Stimulated activated CD8-positive, alpha-beta memory T cell treated with anti-CD3 and anti-CD28 coated beads, Interleukin-7, amount 100 ng/mL, for 4 hours (primary cell): ENCODE measurements around the gene SFTPA2.
"Not testable (repeated sequence)": the region's sequence is repeated elsewhere in the genome, so short reads cannot be mapped to it uniquely, and the experiment has no call there.

ENCODE experiments used
- DNase-seq, 2 donors: peaks; one replicate each; pipeline ENCODE4 v3.0.0-alpha.2; 2020; ENCODE audit warnings: low read depth in 2 of 2

SFTPA2 gene

DNA sequence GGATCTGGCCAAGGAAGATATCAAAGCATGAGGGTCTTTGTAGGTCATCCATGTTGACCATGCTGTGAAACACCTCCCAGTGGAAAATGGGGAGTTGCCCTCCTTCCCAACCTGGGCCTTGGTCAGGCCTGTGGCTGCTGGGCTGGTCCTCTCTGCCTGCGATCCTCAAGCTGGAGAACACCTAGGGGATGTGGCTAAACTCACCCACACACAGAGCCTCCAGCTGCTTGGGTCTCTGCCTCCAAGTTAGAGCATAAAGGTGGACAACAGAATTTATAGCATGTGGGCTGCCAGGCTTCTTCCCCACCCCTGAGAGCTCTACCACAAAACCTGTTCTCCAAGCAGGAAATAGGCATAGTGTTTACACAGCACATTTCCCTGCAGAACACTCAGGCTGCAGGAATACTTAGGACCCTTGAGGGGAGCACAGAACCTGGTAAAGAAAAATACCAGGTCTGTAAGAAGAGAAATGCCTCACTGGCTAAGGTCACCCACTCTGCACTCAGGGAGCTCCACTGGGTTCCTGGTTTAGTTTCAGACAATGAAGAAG lies at the start of gene SFTPA2:
TSS of gene SFTPA2 (minus strand) at position 248 of the 550 bp plus-strand sequence. CDS start 924 bp downstream, outside the sequence.
- DNase-seq = no peak

DNA sequence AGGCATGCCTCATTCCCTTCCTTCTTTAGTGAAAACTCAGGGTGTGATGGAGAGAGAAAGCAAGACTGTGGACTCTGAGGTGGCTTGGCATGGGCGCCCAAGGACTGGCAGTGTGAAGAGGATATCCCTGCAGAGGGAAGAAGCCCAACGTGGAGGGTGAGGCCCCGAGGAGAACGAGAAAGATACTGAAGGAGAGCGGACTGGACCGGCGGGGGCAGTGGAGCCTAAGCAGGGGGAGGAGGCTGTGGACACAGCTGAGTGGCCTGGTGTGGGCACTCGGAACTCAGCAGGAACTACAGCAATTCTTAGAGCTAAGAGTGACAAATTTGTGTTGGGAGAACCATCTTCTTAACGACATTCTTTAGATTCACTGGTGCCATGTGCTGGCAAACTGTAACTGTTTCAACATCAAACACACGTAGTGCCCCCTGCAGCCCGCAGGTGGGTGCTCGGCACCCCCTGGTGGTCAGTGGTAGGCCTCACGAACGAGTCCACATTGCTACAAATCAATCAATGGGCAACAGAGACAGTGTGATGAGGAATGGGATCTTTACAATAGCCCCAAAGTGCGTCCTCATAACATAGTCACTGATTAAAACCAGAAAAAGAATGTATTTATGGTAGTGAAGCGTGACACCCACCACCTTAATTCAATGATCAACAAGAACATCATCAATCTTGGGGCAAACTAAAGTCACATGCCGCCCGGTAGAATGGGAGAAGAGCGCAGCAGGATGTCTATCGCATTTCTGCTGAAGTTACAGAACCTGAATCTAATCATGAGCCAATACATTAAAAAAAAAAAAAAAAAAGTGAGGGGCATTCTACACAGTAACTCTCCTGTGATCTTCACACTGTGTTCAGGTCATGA lies 48.5 kb upstream of the SFTPA2 start:
- no peak for DNase-seq

DNA sequence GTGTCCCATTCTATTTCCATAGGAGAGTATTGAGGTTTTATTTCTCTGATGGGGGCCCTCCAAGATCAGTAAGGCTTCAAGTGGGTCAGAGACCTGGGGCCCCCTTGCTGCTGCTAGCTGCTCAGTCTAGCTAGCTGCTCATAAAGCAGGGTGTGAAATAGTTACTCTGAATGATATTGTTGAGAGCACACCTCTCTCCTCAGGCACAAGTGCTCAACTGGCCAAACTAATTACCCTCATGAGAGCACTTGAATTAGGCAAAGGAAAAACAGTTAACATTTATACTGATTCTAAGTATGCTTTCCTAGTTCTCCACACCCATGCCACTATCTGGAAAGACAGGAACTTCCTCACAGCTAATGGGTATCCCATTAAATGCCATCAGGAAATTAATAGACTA lies 45.1 kb upstream of the SFTPA2 start:
- DNase-seq = no peak

DNA sequence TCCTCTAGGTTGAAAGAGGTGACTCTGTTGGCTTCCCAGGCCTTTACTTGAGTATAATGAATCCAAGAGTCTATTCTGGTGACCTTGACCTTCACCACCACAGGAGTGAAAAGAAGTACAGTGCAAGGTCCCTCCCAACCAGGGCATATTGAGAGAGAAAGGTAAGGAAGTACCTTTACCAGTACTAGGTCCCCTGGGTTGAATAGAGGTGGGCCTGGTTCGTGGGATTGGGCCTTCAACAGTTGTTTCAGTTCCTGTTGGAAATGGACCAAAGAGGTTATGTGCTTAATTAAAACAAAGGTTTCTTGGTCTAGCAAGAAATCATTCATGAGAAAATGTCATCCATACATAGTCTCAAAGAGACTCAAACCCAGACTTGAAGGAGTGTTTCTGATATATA lies 44.1 kb upstream of the SFTPA2 start:
- no peak for DNase-seq

DNA sequence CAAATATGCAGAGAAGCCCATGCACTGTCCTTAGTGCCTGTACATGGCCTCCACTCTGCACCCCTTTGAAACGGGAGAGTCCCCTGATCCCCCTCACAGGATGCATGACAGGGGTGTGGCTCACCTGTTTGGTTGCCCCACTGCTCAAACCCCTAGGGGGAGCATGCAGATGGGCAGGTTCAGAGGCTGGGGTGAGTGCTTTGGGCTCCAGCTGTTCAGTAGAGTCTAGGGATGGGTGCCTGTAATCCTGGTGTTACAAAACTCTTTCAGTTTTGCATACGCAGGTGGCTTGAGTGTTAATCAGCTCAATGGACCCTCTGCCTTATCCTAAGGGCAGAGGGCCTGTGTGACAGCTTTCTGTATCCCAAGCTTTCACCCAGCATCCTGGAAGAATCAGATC lies 42.7 kb upstream of the SFTPA2 start:
- DNase-seq = no peak

DNA sequence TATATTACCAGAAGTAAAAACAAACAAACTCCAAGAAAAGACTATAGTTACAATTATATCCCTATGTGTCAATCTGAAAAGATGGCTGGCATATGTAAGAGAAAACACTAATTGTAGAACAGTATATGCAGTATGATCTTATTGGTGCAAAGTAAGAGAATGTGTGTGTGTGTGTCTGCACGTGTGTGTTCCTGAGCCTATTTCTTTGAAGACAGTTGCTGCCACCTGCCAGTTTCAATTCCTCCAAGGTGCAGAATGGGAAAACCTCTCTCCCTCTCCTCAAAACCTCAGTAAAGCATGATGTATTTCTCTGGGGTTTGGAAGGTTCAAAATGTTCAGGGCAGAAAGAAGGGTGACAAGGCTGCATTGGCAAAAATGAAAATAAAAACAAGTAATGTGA lies 41.7 kb upstream of the SFTPA2 start:
- DNase-seq = no peak

DNA sequence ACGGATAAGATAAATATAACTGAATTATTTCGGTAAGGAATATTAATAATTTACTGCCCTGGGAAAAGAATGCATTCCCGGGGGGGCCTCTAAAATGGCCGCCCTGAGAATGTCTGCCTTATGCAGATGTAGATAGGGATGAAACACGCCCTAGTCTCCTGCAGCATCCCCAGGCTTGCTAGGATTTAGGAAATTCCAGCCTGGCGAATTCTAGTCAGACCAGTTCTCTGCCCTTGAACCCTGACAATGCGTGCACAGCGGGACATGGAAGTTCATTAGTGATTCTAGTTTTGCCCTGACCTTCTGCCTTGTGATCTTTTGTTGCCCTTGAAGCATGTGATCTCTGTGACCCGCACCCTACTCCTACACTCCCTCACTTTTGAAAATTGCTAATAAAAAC lies 39.4 kb upstream of the SFTPA2 start:
- not testable (repeated sequence) for DNase-seq

DNA sequence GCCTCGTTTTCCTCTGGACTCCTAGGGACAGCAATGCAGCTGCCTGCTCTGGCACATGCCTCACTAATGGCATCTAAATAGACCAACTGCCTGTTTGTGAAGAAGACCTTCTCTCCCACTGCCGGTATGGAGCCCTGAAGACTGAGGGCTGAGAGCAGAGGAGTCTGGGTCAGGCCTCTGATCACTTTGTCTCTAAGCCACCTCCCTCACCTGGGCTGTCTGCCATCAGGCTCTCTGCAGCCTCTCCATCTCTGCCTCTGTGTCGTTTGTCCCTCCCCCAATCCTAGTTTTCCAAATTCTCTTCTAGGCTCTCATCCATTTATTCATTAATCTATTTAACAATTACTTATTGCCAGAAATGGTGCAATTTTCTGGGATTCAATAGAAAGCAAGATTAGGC lies 35.3 kb upstream of the SFTPA2 start:
- DNase-seq = no peak

DNA sequence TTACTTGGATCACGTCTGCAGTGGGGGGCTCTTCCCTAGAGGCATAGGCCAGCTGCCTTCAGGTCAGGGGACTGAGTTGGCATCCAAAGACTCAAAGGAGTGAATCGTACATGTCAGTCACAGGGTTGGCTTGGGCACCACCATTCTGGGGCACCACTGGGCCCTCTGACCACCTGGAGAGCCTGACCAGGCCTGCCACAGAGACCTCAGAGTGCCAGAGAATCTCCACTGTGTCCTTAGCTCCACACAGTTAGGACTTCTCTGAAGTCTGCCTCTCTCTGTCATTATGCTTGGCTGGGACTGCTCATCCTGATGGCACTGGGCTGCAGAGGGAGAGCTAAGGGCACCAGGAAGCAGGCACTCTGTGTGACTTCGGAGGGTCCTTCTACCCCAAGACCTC lies 34.4 kb upstream of the SFTPA2 start:
- not testable (repeated sequence) for DNase-seq

DNA sequence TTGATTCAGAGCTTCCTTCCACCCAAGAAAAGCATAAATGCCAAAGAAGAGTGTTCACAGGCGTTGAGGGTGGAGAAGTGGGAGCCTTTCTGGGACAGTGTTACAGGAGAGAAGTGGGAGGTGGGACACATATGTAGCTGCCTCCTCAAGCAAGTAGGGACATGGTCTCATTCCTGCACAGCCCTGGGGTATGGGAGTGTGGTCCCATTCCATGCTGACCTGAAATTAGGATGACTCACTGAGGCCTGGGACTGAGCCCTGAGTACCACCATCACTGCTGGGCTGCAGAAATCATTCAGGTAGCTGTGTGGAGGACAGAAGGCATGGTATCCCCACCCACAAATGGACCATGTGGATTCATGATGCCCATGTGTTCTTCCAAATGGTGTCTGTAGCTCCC lies 33.2 kb upstream of the SFTPA2 start:
- DNase-seq = no peak

DNA sequence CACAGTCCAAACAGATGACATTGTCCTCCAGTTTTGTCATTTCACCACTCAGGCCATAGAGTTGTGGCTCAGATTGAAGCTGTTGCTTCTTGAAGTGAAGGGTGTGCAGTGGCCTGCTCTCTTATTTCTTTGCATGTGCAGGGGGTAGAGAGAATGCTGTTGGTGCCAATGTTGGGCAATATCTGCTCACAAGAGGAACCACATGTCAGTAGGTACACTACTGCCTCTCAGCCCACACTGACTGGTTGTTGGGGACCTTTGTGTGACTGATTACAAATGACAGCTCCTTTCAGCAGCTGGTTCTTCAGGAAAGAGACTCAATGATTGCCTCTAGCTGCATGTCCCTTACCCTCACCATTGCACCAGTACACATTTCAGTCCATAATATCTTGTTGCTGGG lies 28.6 kb upstream of the SFTPA2 start:
- DNase-seq = no peak

DNA sequence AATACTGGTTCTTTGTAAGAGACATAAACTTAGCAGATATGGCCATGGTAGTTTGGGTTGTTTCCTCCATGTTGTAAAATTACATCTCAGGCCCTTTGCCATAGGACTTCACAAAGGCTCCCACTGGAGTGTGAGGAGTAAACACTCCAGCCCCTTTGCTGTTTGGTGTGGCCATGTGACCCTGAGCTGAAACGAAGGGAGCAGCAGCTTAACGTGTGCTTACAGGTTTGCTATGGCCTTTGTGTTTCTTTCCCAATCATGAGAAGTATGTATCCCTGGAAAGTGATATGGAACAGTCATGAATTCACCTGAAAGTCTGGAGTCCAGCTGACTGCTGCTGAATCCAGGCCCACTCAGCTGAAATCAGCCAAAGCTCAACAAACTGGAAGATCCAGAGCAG lies 26.7 kb upstream of the SFTPA2 start:
- DNase-seq = no peak

DNA sequence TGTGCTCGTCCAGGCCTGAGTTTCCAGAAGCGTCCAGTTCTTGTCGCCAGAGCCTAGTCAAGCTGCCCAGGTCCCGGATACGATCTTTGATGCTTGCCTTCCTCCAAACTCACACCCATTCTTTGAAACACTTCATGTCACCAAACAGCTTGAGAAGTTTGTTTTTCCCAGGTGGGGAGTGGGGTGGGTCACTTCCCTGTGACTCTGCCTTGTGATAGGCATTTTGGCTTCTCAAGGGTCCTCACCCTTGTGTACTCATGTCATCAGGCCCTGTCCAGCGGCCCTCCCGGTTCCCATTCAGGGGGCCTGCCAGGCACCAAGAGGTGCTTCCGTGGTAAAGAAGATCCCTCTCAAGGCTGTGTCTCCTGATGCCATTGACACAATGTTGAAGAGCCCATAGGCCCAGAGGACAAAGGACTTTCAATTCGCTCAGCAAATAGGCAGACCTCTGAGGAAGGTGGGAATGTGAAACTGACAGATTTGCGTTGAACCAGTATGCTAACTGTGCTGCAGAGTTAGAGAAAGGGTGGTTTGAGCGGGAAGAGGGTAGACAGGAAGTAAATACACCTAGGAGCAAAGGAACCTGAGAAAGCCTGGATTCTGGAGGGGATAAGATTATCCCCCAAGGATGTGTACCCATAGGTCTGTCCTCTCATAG lies 25.8 kb upstream of the SFTPA2 start:
- DNase-seq = no peak

DNA sequence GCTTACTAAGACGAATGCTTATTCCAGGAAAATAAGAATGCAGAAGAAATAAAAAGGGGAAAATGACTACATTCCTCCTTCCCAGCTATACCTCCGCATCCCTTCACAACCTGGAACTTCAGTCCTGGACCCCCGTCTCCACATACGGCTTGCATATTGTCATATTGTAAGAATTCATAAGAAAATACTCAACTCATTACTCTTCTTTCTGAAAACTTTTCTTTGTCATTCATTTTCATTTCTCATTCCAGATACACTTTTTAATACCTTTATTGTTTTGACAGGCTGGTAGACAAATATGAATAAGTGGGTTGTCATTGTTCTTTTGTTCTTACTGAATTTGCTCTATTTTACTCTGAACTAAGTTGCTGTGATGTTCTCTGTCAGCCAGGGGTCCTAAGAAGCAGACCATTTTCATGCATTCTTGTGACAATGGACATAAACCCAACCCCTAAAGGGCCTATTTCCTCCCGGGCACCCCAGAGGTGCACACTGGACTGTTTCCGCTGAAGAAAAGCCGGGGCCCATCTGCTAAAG lies 23.3 kb upstream of the SFTPA2 start:
- DNase-seq = no peak

DNA sequence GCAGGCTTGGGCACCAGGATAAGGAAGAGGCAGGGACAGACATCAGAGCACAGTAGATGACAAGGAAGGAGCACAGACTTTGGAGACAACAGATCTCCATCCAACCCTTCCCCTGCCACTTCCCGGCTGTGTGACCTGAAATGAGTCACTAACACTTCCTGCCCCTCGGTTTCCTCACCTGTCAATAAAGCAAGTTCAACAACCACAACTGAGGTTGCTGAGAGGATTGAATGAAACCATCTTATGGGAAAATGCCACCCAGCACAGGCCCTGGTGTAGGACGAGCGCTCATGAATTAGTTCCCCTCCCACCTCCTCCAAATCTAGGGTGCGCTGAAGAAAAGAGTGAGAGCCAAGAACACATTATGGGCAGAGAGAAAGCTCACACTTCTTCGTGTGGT lies 22.7 kb upstream of the SFTPA2 start:
- not testable (repeated sequence) for DNase-seq

DNA sequence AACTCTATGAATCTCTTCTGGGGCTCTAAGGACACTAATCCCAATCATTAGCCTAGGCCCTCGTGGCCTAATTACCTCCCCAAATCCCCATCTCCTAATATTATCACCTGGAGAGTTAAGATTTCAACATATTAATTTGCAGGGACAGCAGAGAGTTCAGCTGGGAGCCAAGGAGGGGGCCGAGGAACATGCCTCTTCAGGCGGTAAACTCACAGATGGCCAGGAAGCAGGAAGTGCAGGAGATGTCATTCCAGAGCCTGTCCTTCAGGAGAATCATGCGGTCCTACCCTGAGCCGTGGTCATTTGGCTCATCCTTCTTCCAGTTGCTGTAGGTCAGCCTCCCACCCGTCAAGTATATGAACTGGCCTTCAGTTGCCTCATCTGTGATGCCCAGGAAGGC lies 21.9 kb upstream of the SFTPA2 start:
- no peak for DNase-seq

DNA sequence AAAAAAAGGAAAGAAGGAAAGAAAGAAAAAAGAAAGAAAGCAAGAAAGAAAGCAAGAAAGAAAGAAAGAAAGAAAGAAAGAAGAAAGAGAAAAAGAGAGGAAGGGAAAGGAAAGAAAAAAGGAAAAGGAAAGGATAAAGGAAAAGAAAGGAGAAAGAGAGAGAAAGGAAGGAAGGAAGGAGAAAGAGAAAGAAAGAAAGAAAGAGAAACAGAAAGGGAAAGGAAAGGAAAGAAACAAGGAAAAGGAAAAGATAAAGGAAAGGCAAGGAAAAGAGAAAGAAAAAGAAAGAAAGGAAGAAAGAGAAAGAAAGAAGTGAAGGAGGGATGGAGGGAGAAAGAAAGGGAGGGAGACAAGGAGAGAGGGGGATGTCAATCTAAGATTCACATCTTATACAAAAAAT lies 20.8 kb upstream of the SFTPA2 start:
- DNase-seq = no peak

DNA sequence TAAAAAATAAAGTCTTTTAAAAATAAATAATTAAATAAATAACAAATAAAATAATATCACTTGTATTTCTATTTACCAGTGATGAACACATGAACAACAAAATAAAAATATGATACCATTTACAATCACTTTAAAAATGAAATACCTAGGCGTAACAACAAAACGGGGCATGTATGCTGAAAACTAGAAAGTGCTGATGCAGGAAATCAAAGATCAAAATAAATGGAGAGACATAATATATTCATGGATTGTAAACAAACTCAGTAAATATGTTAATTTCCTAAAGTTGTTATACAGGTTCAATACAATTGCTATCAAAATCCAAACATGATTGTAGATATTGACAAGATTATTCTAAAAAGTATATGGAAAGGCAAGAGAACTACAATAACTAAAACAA lies 19.2 kb upstream of the SFTPA2 start:
- no peak for DNase-seq

DNA sequence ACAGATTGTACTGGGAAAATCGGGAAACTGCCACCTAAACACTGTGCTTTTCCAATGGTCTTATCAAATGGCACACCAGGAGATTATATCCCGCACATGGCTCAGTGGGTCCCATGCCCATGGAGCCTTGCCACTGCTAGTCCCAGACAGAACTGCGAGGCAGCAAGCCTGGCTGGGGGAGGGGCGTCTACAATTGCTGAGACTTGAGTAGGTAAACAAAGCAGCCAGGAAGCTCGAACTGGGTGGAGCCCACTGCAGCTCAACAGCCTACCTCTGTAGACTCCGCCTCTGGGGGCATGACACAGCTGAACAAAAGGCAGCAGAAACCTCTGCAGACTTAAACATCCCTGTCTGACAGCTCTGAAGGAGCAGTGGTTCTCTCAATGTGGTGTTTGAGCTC lies 10.4 kb upstream of the SFTPA2 start:
- DNase-seq = not testable (repeated sequence)

DNA sequence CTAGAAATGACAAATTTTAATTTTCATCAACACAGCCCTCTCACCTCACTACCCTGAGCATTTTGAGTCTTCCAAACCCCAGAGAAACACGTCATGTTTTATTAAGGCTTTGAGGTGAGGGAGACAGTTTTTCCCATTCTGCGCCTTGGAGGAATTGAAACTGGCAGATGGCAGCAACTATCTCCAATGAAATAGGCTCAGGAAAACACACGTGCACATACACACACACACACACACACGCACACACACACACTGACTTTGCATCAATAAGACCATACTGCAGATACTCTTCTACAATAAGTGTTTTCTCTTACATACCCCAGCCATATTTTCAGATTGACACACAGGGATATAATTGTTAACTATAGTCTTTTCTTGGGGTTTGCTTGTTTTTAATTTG lies 3.2 kb upstream of the SFTPA2 start:
- DNase-seq = no peak

DNA sequence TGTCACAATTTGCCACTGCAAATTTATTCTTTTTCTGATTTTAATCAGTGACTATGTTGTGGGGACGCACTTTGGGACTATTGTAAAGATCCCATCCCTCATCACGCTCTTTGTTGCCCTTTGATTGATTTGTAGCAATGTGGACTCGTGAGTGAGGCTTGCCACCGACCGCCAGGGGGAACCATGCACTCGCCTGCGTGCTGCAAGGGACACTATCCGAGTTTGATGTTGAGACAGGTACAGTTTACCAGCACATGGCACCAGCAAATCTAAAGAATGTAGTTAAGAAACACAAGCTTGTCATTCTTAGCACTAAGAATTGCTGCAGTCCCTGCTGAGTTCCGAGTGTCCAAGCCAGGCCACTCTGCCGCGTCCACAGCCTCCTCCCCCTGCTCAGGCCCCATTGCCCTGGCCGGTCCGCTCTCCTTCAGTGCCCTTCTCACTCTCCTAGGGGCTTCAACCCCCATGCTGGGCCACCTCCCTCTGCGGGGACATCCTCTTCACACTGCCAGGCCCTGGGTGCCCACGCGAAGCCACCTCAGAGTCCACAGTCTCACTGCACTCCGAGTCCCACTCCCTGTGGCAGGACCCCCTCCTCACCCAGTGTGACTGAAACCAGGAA lies 2.0 kb upstream of the SFTPA2 start:
- DNase-seq = peak; percentile 12 to 16

DNA sequence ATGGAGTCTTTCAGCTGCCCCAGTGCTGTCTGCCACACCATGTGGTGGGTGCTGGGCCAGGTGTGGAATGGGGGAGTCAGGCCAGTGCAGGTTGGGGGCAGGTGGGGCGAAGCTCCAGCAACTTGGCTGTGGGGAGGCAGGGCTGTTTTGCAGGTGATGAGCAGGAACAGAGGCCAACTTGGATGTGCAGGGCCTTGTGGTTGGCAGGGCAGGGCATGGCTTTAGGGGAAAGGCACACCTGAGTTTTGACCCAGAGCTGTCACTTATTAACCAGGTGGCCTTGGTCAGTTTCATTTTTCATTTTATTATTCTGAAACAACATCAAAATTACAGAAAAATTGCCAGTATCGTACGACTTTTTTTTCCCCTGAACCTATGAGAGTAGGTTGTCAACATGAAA lies 1.1 kb upstream of the SFTPA2 start:
- no peak for DNase-seq
